NCI-H2029 (cell line): ENCODE data around the gene SGO2.
"Not testable (repeated sequence)": the region's sequence is repeated elsewhere in the genome, so short reads cannot be mapped to it uniquely, and the experiment has no call there.

Source experiments
- DNase-seq: peaks from one replicate; lab custom pipeline; 2025; lab: John Stamatoyannopoulos, UW

SGO2 gene

DNA sequence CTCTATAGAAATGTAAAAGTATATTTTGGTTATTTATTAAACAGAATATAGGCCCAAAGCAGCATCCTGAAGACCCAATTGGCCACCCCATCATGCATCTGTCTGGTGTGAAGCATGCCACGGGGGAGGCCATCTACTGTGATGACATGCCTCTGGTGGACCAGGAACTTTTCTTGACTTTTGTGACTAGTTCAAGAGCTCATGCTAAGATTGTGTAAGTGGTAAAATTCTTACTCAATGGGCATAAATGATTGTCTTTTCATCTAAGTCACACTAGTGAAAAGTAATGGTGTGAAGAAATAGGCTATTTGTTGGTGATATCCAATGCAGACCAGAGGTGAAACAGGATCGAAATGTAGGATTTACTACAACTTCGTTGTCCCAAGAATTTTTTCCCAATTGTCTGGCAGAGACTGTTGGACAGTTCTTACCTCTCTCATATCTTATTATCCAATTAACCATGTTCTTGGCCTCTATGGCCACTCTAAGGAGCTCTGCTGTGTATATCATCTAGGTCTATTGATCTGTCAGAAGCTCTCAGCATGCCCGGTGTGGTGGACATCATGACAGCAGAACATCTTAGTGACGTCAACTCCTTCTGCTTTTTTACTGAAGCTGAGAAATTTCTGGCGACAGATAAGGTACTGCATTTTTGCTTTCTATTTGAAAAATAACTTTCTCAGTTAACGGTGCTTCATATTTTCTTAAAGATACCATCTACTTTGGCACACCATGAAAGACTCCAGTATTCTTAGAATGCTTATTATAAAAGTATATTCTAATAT is 94.8 kb downstream of the SGO2 start:
- DNase-seq = no peak

DNA sequence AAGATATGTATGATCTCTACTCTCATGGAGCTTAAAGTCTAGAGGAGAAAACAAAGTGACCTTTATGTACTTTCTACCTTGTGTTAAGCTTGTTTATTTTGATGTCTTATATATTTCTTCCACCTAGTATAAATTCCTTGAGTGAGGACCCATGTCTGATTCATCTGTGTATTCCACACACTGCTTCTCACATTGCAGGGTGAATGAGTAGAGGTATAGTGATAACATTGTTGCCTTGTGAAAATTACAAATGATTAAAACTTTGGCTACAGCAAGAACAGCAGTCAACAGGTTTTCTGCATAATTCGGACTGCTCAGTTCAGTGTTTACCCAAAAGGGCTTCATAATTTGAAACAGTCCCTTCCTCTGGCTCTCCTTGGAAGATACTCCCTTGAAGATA is 96.1 kb downstream of the SGO2 start:
- no peak for DNase-seq

DNA sequence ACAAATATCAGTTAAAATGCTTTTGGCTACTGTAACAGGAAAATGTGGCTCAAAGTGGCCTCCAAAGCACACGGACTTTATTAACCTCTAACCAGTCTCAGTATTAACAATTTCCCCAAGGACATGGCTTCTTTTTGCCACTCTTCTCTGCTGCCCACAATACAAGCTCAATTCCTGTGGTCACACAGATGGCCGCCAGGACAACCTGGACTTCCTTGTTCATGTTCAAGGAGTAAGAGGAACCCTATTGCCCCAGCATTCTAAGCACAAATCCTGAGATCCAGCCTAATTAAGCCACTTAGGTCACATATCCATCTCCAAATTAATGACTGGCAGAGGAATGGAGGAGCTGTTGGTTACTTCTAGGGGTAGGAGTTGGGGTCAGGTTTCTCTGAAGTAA is 98.0 kb downstream of the SGO2 start:
- DNase-seq = no peak

DNA sequence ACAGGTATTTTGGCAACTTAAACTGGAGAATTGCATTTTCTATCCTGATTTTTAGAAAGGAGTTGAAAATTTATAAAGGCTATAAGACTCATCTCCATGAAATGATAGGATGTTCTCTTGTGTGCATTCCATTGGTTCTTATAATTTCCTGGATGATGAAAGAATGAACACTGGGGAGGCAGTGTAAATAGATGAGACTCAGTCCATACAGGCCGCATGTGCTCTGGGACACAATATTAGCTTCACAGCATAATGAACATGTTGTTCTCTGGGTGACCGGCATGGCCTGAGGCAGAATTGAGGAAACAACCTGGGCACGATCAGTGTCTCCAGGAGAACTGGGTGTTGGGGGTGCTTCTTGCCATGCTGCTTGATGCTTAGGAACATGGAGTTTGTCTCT is 98.7 kb downstream of the SGO2 start:
- DNase-seq = no peak

DNA sequence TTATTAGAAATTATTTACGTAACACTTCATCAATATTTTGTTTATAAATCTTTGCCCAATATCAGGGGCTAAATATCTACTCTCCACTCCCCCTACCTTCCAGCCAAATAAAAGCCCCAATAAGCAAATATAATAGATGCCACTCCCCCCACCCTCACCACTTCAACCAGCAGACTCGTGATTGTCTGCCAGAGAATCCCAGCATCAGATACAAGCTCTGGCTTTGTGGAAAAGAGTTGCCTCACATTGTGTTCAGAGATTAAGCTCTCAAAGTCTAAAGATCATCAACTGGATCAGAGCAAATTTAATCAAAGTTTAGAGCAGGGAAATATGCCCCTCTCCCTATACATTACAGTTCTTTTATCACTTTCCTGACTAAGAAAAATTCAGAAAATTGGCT is 99.3 kb downstream of the SGO2 start:
- DNase-seq = no peak

DNA sequence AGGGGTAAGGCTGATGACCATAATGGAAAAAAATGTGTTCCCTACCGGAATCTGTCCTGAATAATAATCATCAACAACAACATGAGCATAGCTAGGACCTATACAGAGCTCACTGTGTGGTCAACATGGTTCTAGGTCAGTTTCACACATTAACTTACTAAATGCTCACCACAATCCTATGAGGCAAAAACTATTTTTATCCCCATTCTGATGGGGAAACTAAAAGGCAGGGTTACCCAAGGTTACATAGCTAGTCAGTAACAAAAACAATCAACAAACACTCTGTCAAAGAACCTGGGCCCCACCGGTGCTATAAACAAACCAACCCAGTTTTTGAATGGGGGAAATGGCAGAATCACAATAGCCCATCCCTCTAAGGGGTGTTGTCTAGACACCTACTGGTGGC is 100.0 kb downstream of the SGO2 start:
- no peak for DNase-seq

DNA sequence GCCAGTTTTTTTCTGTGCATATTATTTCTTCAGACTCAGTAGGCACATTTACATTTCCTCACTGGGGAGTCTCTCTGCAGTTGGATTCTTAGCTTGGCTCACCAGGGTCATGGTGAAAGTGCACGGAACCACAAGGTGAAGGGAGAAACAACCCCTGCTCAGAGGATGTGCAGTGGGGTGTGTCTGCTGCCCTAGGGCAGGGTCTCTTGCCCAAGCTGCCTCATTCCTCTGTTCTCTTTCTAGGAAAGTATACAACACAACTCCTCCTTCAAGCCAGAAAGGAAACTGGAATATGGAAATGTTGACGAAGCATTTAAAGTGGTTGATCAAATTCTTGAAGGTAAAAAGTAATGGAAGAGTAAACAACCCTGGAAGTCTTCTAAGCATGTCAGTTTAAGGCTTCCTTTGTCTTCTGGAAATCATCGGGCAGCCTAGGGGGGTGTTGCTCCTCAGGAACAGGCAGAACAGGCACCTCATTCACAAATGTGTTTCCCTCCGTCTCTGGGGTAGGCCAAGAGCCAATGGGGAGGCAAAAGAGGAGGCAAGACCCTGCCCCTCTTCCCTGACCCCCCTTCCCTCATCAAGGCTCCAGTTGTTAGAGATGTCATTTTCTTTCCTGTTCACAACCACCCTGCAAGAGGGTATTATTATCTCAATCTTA is 101.2 kb downstream of the SGO2 start:
- no peak for DNase-seq

DNA sequence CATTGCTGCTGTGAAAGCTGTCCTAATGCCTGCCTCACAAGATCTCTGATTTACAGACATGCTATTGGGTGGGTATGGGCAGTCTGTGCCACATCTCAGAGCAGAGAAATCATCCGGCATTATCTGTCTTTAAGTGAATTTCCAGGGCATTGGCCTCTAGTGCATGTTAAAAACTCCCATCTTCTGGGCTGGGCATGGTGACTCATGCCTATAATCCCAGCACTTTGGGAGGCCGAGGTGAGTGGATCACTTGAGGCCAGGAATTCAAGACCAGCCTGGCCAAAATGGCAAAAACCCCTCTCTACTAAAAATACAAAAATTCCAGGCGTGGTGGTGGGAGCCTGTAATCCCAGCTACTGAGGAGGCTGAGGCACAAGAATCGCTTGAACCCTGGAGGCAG is 102.5 kb downstream of the SGO2 start:
- not testable (repeated sequence) for DNase-seq

DNA sequence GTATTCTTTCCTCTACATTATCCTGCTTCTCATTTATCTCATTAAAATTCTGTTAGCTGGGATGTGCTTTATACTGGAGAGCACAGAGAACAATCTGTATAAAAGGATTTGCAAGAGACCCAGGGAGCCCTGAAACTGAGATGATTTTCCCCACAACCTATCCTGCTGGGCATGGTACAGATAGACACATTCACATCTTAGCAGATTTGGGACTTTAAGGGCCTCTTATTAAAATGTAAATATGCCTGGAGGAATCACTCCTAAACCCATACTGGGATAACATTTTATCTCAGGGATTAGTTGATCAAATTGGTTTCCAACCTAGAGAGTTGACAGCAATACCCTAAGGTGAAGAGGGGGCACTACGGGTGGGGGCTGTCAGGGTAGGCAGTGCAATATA is 105.3 kb downstream of the SGO2 start:
- DNase-seq = no peak
